ENCODE measurements around the gene GET3. TPM values are rescaled to one million over a fixed set of nuclear protein-coding genes. Genes with fewer than 3 reads are reported as not detected.

The GET3 gene
- total RNA-seq, 1 donor from 2014 or later: 57.5 TPM

GRCh38 chr19:12767150-12767549 is 29.9 kb downstream of the GET3 start:
- H3K9me3 ChIP-seq: no peaks in the 10 kb centered on the region
- H3K4me3 ChIP-seq: no peak overlapping the region
- H3K36me3 ChIP-seq: peaks cover 45% of the 10 kb centered on the region
- ATAC-seq (no peak), DNase-seq (no peak)
- no peak overlapping the region for H3K27ac ChIP-seq
- no peaks in the 10 kb centered on the region for H3K27me3 ChIP-seq (ENCODE audit: low read depth)
- TF ChIP-seq, protein P1, sequence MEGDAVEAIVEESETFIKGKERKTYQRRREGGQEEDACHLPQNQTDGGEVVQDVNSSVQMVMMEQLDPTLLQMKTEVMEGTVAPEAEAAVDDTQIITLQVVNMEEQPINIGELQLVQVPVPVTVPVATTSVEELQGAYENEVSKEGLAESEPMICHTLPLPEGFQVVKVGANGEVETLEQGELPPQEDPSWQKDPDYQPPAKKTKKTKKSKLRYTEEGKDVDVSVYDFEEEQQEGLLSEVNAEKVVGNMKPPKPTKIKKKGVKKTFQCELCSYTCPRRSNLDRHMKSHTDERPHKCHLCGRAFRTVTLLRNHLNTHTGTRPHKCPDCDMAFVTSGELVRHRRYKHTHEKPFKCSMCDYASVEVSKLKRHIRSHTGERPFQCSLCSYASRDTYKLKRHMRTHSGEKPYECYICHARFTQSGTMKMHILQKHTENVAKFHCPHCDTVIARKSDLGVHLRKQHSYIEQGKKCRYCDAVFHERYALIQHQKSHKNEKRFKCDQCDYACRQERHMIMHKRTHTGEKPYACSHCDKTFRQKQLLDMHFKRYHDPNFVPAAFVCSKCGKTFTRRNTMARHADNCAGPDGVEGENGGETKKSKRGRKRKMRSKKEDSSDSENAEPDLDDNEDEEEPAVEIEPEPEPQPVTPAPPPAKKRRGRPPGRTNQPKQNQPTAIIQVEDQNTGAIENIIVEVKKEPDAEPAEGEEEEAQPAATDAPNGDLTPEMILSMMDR (IDR thresholded peaks at IDR 0.05): no peak
- intact Hi-C loops (cut with DNase I): loop anchor here (10.0 kb wide), 1 partner anchor 78 kb away; no protein-coding TSS in a partner anchor
- peaks cover 5% of the 10 kb centered on the region for H3K4me1 ChIP-seq

- H3K27ac ChIP-seq: no peak overlapping the region
- no peaks in the 10 kb centered on the region for H3K27me3 ChIP-seq (ENCODE audit: low read depth)
- ATAC-seq (no peak), DNase-seq (no peak)
- H3K9me3 ChIP-seq: no peaks in the 10 kb centered on the region
- H3K36me3 ChIP-seq: peaks cover 40% of the 10 kb centered on the region
- H3K4me1 ChIP-seq: peaks cover 5% of the 10 kb centered on the region
- intact Hi-C loops (cut with DNase I): loop anchor here (10.0 kb wide), 1 partner anchor 77 kb away; no protein-coding TSS in a partner anchor
- no peak overlapping the region for H3K4me3 ChIP-seq
- TF ChIP-seq, protein P1 (IDR thresholded peaks at IDR 0.05): no peak
These were observed 30.4 kb downstream of the GET3 start for GRCh38 chr19:12767666-12768065.

DNA sequence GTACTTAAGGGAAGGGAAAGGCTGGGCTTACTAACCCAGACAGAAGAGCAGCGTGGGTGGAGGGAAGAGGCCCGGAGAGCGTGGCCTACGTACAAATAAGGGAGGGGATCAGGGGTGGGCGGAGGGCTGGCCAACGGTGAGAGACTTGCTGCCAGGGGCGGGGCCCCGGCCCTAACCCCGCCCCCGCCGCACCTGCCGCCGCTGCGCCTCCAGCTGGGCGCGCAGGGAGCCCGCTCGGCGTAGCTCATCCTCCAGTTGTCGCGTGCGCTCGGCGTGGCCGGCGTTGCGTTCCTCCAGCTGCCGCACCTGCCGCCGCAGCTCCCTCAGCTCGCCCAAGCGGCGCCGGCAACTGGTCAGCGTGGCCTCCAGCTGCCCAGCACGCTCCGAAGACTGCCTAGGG is 32.4 kb downstream of the GET3 start:
- Histone ChIP-seq H3K4me3 (no peak overlapping the region), H3K27me3 (ENCODE audit: low read depth) (no peaks in the 10 kb centered on the region), H3K36me3 (peaks cover 29% of the 10 kb centered on the region), H3K9me3 (no peaks in the 10 kb centered on the region), H3K4me1 (peaks cover 7% of the 10 kb centered on the region), H3K27ac (no peak overlapping the region)
- intact Hi-C loops (cut with DNase I): loop anchor here (10.0 kb wide), 1 partner anchor 75 kb away; no protein-coding TSS in a partner anchor
- TF ChIP-seq, protein P1 (IDR thresholded peaks at IDR 0.05): peak; percentile 6
- peak; percentile 78 to 80 for ATAC-seq
- peak; percentile 77 for DNase-seq

DNA sequence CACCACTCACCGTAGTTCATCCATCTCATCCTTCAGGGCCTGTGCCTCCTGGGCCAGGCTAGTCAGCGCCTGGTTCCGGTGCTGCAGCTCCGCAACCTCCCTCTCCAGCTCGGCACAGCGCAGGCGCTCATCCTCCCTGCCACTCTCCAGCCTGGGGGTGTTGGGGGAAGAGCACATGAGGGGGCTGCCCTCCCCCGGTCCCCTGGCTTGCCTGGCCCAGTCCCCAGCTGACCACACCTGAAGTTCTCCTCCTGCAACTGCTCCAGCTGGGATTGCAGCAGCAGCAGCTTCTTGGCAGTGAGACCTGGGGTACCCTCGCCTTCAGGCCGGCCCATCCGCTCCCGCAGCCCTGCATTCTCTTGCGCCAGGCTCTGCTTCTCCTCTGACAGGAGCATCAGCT is 33.6 kb downstream of the GET3 start:
- intact Hi-C loops (cut with DNase I): no loop called here
- Histone ChIP-seq H3K27ac (no peak overlapping the region), H3K9me3 (no peaks in the 10 kb centered on the region), H3K27me3 (ENCODE audit: low read depth) (no peaks in the 10 kb centered on the region), H3K36me3 (peaks cover 26% of the 10 kb centered on the region), H3K4me3 (no peak overlapping the region), H3K4me1 (peaks cover 8% of the 10 kb centered on the region)
- ATAC-seq (no peak), DNase-seq (no peak)
- TF ChIP-seq, protein P1 (IDR thresholded peaks at IDR 0.05): no peak

DNA sequence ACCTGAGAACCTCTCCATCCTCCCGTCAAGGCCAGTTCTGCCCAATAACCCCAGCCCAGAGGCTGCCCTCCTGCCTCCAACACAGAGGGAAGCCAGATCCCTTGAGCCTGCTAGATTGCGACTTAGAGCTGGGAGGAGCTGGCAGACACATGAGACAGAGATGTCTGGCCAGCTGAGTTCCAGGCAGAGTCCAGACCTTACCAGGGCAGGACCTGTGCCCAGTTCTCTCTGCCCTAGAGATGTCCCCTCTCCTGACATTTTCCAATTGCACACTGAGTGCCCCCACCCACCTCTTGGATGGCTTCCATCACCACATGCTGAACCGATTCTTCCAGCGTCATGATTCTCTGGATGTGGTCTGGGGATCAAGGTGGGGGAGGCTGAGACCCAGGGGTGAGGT is 35.0 kb downstream of the GET3 start:
- intact Hi-C loops (cut with DNase I): no loop called here
- Histone ChIP-seq H3K9me3 (no peaks in the 10 kb centered on the region), H3K27ac (no peak overlapping the region), H3K27me3 (ENCODE audit: low read depth) (no peaks in the 10 kb centered on the region), H3K4me3 (no peak overlapping the region), H3K4me1 (peaks cover 10% of the 10 kb centered on the region), H3K36me3 (peaks cover 20% of the 10 kb centered on the region)
- no peak for DNase-seq
- ATAC-seq: no peak
- TF ChIP-seq, protein P1 (IDR thresholded peaks at IDR 0.05): no peak

Measured in lower lobe of right lung (tissue), 2 donors.